ENCODE results near the gene HS6ST1.

DNA sequence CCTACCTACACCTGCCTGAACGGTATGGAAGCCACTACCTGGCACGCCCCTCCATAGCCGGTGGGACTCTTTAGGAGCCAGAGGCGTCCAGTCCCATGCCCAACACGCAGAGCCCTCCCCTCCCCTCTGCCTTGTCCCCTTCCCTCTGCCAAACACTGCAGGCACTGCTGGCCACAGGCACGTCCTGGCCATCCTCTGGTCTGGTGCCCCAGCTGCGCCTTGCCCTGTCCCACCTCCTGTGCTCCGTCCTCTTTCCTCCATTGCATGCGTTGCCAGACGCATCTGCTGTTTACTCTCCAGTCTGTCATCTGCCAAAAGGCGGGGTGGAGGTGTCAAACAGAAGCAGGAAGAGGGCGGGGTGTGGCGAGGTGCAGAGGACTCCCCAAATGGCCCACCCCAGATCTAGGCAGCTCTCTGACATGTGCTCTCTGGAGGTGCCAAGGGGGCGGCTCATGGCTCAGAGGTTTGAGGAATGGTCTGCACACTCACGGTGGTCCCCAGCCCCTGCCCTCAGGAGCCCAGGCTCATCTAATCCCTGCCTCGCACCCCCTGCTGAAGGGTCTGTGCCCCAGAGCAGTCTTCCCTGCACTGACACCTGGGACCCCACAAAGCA, 45.1 kb downstream of the HS6ST1 start:
- TF ChIP-seq, protein P1, sequence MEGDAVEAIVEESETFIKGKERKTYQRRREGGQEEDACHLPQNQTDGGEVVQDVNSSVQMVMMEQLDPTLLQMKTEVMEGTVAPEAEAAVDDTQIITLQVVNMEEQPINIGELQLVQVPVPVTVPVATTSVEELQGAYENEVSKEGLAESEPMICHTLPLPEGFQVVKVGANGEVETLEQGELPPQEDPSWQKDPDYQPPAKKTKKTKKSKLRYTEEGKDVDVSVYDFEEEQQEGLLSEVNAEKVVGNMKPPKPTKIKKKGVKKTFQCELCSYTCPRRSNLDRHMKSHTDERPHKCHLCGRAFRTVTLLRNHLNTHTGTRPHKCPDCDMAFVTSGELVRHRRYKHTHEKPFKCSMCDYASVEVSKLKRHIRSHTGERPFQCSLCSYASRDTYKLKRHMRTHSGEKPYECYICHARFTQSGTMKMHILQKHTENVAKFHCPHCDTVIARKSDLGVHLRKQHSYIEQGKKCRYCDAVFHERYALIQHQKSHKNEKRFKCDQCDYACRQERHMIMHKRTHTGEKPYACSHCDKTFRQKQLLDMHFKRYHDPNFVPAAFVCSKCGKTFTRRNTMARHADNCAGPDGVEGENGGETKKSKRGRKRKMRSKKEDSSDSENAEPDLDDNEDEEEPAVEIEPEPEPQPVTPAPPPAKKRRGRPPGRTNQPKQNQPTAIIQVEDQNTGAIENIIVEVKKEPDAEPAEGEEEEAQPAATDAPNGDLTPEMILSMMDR (IDR thresholded peaks at IDR 0.05): no peak
- no peak for TF ChIP-seq EZH2 (IDR thresholded peaks at IDR 0.05; ENCODE audit: borderline replicate concordance, insufficient read depth, low read depth, low read length, poor library complexity, severe bottlenecking)

Measured in B cell (primary cell).